ENCODE measurements around the gene SNRPD2. TPM values are rescaled to one million over a fixed set of nuclear protein-coding genes. Genes with fewer than 3 reads are reported as not detected.

Gene SNRPD2
- total RNA-seq, 4 donors from 2014 or later, result 113 to 201 (median 152) TPM

DNA sequence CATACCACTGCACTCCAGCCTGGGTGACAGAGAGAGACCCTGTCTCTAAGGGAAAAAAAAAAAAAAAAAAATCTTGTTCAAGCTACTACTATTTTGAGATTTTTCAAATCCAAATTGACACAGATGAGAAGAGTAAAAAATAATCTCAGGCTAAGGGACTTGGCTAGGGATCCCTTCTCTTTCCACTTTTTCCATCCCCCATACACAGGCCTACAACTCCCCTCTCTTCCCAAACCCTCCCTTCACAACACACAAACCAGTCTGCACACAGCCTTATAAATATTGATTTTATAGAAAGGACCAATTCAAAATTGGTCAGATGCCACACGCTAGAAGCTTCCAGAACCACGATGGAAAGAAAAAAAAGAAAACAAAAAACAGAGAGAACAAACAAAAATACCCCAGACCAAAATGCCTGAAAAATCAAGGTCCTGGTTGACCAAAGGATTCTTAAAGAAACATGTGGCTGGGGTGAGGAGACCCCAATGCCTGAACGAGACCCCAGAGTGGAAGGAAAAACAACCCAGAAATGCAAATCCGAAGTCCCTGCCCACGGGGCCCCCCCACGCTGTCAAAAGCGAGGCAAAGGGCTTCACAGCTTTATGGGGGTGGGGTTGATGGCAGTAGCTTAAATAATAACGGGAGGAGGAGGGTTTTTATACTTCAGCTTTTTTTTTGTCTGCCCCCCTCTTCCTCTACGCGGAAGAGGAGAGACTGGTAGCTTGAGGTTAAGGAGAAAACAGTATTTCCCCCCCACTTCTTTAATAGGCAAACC lies 18.8 kb upstream of the SNRPD2 start:
- H3K27ac ChIP-seq, result peak overlapping the region in 2 of 4 donors; percentile 17 to 33
- H3K4me3 ChIP-seq, result no peak overlapping the region
- TF ChIP-seq POLR2A (IDR thresholded peaks at IDR 0.05), result no peak
- TF ChIP-seq POLR2AphosphoS5 (IDR thresholded peaks at IDR 0.05), result no peak
- TF ChIP-seq, protein P1, sequence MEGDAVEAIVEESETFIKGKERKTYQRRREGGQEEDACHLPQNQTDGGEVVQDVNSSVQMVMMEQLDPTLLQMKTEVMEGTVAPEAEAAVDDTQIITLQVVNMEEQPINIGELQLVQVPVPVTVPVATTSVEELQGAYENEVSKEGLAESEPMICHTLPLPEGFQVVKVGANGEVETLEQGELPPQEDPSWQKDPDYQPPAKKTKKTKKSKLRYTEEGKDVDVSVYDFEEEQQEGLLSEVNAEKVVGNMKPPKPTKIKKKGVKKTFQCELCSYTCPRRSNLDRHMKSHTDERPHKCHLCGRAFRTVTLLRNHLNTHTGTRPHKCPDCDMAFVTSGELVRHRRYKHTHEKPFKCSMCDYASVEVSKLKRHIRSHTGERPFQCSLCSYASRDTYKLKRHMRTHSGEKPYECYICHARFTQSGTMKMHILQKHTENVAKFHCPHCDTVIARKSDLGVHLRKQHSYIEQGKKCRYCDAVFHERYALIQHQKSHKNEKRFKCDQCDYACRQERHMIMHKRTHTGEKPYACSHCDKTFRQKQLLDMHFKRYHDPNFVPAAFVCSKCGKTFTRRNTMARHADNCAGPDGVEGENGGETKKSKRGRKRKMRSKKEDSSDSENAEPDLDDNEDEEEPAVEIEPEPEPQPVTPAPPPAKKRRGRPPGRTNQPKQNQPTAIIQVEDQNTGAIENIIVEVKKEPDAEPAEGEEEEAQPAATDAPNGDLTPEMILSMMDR (IDR thresholded peaks at IDR 0.05), result no peak
- no peak for TF ChIP-seq EP300 (IDR thresholded peaks at IDR 0.05)
- H3K36me3 ChIP-seq, result peaks cover 0 to 25% of the 10 kb centered on the region in 2 donors
- 52 to 67% methylated on average over 8 to 9 of the region's 10 CpGs for WGBS, 2 donors (ENCODE audit: low coverage in 1 of 2)
- H3K9me3 ChIP-seq, result no peaks in the 10 kb centered on the region
- no peaks in the 10 kb centered on the region for H3K27me3 ChIP-seq
- peaks cover 0 to 20% (median 0%) of the 10 kb centered on the region in 3 donors for H3K4me1 ChIP-seq
- no peak for ATAC-seq

GRCh38 chr19:45705710-45706415 lies 14.1 kb upstream of the SNRPD2 start:
- no peak overlapping the region for H3K4me3 ChIP-seq
- H3K27ac ChIP-seq, result no peak overlapping the region
- H3K36me3 ChIP-seq, result peaks cover 0 to 29% of the 10 kb centered on the region in 2 donors
- peaks cover 0 to 8% (median 0%) of the 10 kb centered on the region in 3 donors for H3K4me1 ChIP-seq
- ATAC-seq, result no peak
- 89 to 100% methylated on average over 3 to 9 of the region's 12 CpGs for WGBS, 2 donors (ENCODE audit: low coverage in 1 of 2)
- no peaks in the 10 kb centered on the region for H3K9me3 ChIP-seq
- TF ChIP-seq POLR2AphosphoS5 (IDR thresholded peaks at IDR 0.05), result no peak
- TF ChIP-seq EP300 (IDR thresholded peaks at IDR 0.05), result no peak
- TF ChIP-seq, protein P1 (IDR thresholded peaks at IDR 0.05), result no peak
- TF ChIP-seq POLR2A (IDR thresholded peaks at IDR 0.05), result no peak
- H3K27me3 ChIP-seq, result no peaks in the 10 kb centered on the region

GRCh38 chr19:45705115-45705514 lies 13.4 kb upstream of the SNRPD2 start:
- no peak for TF ChIP-seq EP300 (IDR thresholded peaks at IDR 0.05)
- no peak for TF ChIP-seq POLR2A (IDR thresholded peaks at IDR 0.05)
- Histone ChIP-seq H3K36me3 (peaks cover 0 to 29% of the 10 kb centered on the region in 2 donors), H3K27ac (no peak overlapping the region), H3K9me3 (no peaks in the 10 kb centered on the region), H3K27me3 (no peaks in the 10 kb centered on the region), H3K4me1 (peaks cover 0 to under 1% (median 0%) of the 10 kb centered on the region in 3 donors), H3K4me3 (no peak overlapping the region)
- ATAC-seq, result no peak
- 89 to 90% methylated on average over 8 to 9 of the region's 9 CpGs for WGBS, 2 donors (ENCODE audit: low coverage in 1 of 2)

GRCh38 chr19:45701676-45702075 lies 9.9 kb upstream of the SNRPD2 start:
- TF ChIP-seq, protein P1 (IDR thresholded peaks at IDR 0.05), result no peak
- no peak for TF ChIP-seq POLR2AphosphoS5 (IDR thresholded peaks at IDR 0.05)
- no peak for ATAC-seq
- Histone ChIP-seq H3K27me3 (no peaks in the 10 kb centered on the region), H3K36me3 (peaks cover 0 to 44% of the 10 kb centered on the region in 2 donors), H3K27ac (no peak overlapping the region), H3K4me1 (no peaks in the 10 kb centered on the region), H3K4me3 (no peak overlapping the region), H3K9me3 (no peaks in the 10 kb centered on the region)
- WGBS, 2 donors (ENCODE audit: low coverage in 1 of 2), result 60 to 76% methylated on average over 1 to 5 of the region's 7 CpGs

DNA sequence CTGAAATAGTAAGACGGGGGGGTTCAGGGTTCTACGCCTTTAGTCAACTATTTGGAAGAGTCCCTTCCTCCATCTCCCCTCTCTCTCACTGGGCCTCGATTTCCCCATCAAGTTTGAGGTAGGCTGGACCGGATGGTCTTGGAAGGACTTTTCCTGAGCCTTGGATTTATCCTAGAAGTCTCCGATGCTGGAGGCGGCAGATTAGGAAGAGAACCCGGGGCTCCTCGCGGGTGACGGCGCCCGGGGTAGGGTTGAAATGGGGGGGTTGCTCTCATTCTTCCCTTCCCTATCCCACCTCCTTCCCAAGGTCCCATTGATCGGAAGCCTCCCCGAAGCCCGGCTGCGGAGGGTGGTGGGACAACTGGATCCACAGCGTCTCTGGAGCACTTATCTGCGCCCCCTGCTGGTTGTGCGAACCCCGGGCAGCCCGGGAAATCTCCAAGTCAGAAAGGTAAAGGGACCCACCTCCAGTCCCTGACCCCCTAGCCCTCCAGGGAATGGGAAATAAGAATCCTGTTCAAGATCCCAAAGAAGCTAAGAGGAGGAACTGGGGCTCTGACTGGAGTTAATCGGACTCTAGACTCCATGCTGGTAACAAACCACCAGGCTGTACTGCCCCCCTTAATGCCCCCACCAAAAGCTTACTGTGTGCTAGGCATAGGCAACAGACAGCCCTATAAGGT lies 1.5 kb upstream of the SNRPD2 start:
- H3K9me3 ChIP-seq, result no peaks in the 10 kb centered on the region

More for the DNA sequence above, 1.5 kb upstream of the SNRPD2 start:
- Histone ChIP-seq H3K4me1 (peaks cover 0 to 26% (median 10%) of the 10 kb centered on the region in 3 donors), H3K4me3 (peak overlapping the region; percentile 82 to 86), H3K36me3 (peaks cover 0 to 36% of the 10 kb centered on the region in 2 donors), H3K27me3 (no peaks in the 10 kb centered on the region), H3K27ac (peak overlapping the region; percentile 73 to 97 (median 94))
- TF ChIP-seq POLR2A (IDR thresholded peaks at IDR 0.05) (no peak), EP300 (IDR thresholded peaks at IDR 0.05) (no peak), POLR2AphosphoS5 (IDR thresholded peaks at IDR 0.05) (no peak)
- TF ChIP-seq, protein P1 (IDR thresholded peaks at IDR 0.05), result peak in 3 of 4 experiments; percentile 78 to 91 (median 86)
- 0 to 40% methylated on average over 1 to 3 of the region's 22 CpGs for WGBS, 2 donors (ENCODE audit: low coverage in 1 of 2)
- ATAC-seq, result no peak

Data from gastroesophageal sphincter (tissue), 4 donors.